Measurements from ENCODE around the gene IFT81.

IFT81 gene, protein sequence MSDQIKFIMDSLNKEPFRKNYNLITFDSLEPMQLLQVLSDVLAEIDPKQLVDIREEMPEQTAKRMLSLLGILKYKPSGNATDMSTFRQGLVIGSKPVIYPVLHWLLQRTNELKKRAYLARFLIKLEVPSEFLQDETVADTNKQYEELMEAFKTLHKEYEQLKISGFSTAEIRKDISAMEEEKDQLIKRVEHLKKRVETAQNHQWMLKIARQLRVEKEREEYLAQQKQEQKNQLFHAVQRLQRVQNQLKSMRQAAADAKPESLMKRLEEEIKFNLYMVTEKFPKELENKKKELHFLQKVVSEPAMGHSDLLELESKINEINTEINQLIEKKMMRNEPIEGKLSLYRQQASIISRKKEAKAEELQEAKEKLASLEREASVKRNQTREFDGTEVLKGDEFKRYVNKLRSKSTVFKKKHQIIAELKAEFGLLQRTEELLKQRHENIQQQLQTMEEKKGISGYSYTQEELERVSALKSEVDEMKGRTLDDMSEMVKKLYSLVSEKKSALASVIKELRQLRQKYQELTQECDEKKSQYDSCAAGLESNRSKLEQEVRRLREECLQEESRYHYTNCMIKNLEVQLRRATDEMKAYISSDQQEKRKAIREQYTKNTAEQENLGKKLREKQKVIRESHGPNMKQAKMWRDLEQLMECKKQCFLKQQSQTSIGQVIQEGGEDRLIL

DNA sequence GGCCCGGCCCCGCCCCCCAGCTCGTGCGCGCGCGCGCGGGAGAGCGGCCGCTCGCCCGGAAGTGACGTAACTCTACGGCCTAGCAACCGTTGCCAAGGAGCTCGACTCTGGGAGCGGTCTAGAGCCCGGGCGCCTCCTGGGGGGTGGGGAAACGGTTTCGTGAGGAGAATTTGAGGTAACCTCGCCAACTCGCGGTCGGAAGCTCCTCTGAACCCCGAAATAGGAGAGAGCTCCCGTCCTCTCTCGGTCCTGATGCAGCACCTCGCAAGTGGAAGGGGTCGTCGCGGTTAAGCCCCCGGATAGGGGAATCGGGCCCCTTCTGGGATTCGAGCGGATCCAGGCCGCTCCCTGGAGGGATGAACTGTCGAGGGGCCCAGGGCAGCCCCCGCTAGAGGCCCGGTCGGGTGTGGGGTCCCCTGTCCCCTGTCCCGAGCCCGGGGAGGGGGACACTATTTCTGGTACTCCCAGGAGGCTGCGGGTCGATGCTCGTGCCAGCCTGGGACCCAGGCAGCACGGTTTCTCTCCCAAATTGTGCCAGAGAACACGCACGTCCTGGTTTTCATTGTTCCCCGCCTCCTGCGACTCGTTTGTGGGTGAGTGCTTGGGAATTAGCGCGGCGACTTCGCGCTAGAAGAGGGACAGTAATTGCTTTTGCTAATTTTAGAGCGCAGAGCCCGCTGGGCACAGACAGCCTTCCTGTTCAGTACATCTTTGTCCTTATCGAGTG, at the start of gene IFT81:
Gene IFT81 (plus strand): TSS at position 89 of the 727 bp plus-strand sequence. CDS start 3,024 bp downstream, outside the sequence.
- Histone ChIP-seq H3K4me2 (ENCODE audit: insufficient read depth, low read length) (peak within 1 kb of the TSS; percentile 93), H2AFZ (ENCODE audit: low read depth, low read length) (peak within 1 kb of the TSS; percentile 90), H3K9ac (ENCODE audit: low read depth, low read length) (peak within 1 kb of the TSS; percentile 75), H4K20me1 (ENCODE audit: insufficient read depth, low read length) (no peaks in the 10 kb centered on the region), H3K79me2 (ENCODE audit: insufficient read depth, low read length) (no peaks in the 10 kb centered on the region; the same call in 1 of the 2 replicates), H3K4me3 (ENCODE audit: low read depth in 1 of 2, low read length in 2 of 2) (peak within 1 kb of the TSS; percentile 74 to 84), H3K9me3 (ENCODE audit: insufficient read depth, low read length, severe bottlenecking) (no peaks in the 10 kb centered on the region), H3K4me1 (ENCODE audit: insufficient read depth, low read length) (peaks cover 14% of the 10 kb centered on the region), H3K36me3 (ENCODE audit: insufficient read depth, low read length) (peaks cover 3% of the 10 kb centered on the region; the same call in 1 of the 2 replicates), H3K27ac (ENCODE audit: low read length) (peak within 1 kb of the TSS; percentile 63), H3K27me3 (ENCODE audit: insufficient read depth, low read length, poor library complexity) (no peaks in the 10 kb centered on the region)
- no peak for TF ChIP-seq EZH2 (IDR thresholded peaks at IDR 0.05; ENCODE audit: borderline replicate concordance, low read depth, low read length, severe bottlenecking)
- TF ChIP-seq, protein P1, sequence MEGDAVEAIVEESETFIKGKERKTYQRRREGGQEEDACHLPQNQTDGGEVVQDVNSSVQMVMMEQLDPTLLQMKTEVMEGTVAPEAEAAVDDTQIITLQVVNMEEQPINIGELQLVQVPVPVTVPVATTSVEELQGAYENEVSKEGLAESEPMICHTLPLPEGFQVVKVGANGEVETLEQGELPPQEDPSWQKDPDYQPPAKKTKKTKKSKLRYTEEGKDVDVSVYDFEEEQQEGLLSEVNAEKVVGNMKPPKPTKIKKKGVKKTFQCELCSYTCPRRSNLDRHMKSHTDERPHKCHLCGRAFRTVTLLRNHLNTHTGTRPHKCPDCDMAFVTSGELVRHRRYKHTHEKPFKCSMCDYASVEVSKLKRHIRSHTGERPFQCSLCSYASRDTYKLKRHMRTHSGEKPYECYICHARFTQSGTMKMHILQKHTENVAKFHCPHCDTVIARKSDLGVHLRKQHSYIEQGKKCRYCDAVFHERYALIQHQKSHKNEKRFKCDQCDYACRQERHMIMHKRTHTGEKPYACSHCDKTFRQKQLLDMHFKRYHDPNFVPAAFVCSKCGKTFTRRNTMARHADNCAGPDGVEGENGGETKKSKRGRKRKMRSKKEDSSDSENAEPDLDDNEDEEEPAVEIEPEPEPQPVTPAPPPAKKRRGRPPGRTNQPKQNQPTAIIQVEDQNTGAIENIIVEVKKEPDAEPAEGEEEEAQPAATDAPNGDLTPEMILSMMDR (IDR thresholded peaks at IDR 0.05; ENCODE audit: borderline replicate concordance, extremely low read depth, low read length, poor library complexity, severe bottlenecking), result peak; percentile 16
- ATAC-seq (ENCODE audit: insufficient read depth, low read depth), result peak; percentile 85
- peak; percentile 95 for DNase-seq

DNA sequence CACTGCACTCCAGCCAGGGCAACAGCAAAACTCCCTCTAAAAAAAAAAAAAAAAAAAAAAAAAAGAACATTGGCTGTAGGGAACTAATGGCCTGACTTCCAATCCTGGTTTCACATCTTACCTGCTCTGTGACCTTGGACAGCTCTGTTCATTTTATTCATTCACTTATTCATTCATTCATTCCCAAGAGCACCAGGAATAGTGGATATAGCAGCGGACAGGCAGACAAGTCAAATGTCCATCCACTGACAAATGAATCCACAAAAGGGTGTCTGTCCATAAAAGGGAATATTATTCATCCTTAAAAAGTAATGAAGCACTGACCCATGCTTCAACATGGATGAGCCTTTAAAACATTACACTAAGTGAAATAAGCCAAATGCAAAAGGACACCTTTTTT, 48.3 kb upstream of the IFT81 start:
- DNase-seq (no peak), ATAC-seq (ENCODE audit: insufficient read depth, low read depth) (no peak)
- H3K36me3 ChIP-seq (ENCODE audit: insufficient read depth, low read length), result no peaks in the 10 kb centered on the region

DNA sequence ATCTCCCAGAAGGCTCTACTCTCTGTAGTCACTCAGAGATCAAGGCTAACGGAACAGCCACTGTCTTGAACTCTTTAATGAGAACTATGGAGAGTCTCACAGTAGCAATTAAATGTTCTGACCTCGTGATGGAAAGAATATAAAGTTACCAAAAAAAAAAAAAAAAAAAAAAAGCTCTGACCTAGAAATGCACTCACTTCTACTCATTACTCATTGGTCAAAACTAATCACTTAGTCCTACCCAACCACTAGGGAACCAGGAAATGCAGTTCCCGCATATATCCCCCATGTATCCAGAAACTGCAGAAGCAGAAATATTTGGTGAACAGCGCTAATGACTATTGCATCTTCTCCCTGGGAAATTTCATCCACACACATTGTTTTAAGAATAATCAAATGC, 46.4 kb upstream of the IFT81 start:
- Histone ChIP-seq H3K36me3 (ENCODE audit: insufficient read depth, low read length) (no peaks in the 10 kb centered on the region), H2AFZ (ENCODE audit: low read depth, low read length) (no peak overlapping the region), H3K27me3 (ENCODE audit: insufficient read depth, low read length, poor library complexity) (no peaks in the 10 kb centered on the region), H3K79me2 (ENCODE audit: insufficient read depth, low read length) (no peaks in the 10 kb centered on the region), H3K4me2 (ENCODE audit: insufficient read depth, low read length) (no peak overlapping the region), H3K9ac (ENCODE audit: low read depth, low read length) (no peak overlapping the region), H3K9me3 (ENCODE audit: insufficient read depth, low read length, severe bottlenecking) (no peaks in the 10 kb centered on the region), H3K4me1 (ENCODE audit: insufficient read depth, low read length) (peaks cover 31% of the 10 kb centered on the region), H4K20me1 (ENCODE audit: insufficient read depth, low read length) (no peaks in the 10 kb centered on the region), H3K4me3 (ENCODE audit: low read depth in 1 of 2, low read length in 2 of 2) (no peak overlapping the region), H3K27ac (ENCODE audit: low read length) (no peak overlapping the region)
- TF ChIP-seq, protein P1 (IDR thresholded peaks at IDR 0.05; ENCODE audit: borderline replicate concordance, extremely low read depth, low read length, poor library complexity, severe bottlenecking), result no peak
- no peak for TF ChIP-seq EZH2 (IDR thresholded peaks at IDR 0.05; ENCODE audit: borderline replicate concordance, low read depth, low read length, severe bottlenecking)
- no peak for ATAC-seq (ENCODE audit: insufficient read depth, low read depth)
- DNase-seq, result no peak

More for the DNA sequence above, 48.3 kb upstream of the IFT81 start:
- Histone ChIP-seq H3K27ac (ENCODE audit: low read length) (no peak overlapping the region), H3K4me3 (ENCODE audit: low read depth in 1 of 2, low read length in 2 of 2) (no peak overlapping the region), H3K9ac (ENCODE audit: low read depth, low read length) (no peak overlapping the region), H2AFZ (ENCODE audit: low read depth, low read length) (no peak overlapping the region), H4K20me1 (ENCODE audit: insufficient read depth, low read length) (no peaks in the 10 kb centered on the region), H3K4me2 (ENCODE audit: insufficient read depth, low read length) (no peak overlapping the region), H3K9me3 (ENCODE audit: insufficient read depth, low read length, severe bottlenecking) (no peaks in the 10 kb centered on the region), H3K79me2 (ENCODE audit: insufficient read depth, low read length) (peaks cover 4% of the 10 kb centered on the region), H3K4me1 (ENCODE audit: insufficient read depth, low read length) (peaks cover 46% of the 10 kb centered on the region), H3K27me3 (ENCODE audit: insufficient read depth, low read length, poor library complexity) (no peaks in the 10 kb centered on the region)
- TF ChIP-seq, protein P1 (IDR thresholded peaks at IDR 0.05; ENCODE audit: borderline replicate concordance, extremely low read depth, low read length, poor library complexity, severe bottlenecking), result no peak
- no peak for TF ChIP-seq EZH2 (IDR thresholded peaks at IDR 0.05; ENCODE audit: borderline replicate concordance, low read depth, low read length, severe bottlenecking)

Measured in DND-41 (cell line).